GM13977 (cell line): ENCODE data around the gene YKT6.

Experiments
- DNase-seq: peaks from one replicate; pipeline ENCODE4 v3.0.0; 2012; ENCODE audit warnings: low spot score
- in situ Hi-C: fragments of 300-500 bp; cut with MboI; formaldehyde crosslinking; loops from one replicate; pipeline ENCODE4 v1.12.0; 2022; ENCODE audit warnings: low sequenced_read_pairs, low pct_unique_long_range_greater_than_20kb, mixed read lengths, inconsistent platforms; ENCODE audit not compliant: unreplicated experiment
- TF ChIP-seq, protein P1 (sequence below): IDR thresholded peaks from 2 replicates; pipeline ENCODE4 v1.5.1; 2012; ENCODE audit warnings: mild to moderate bottlenecking, control low read depth; ENCODE audit not compliant: insufficient read depth; ENCODE audit errors: extremely low read depth, missing control alignments

Gene YKT6

DNA sequence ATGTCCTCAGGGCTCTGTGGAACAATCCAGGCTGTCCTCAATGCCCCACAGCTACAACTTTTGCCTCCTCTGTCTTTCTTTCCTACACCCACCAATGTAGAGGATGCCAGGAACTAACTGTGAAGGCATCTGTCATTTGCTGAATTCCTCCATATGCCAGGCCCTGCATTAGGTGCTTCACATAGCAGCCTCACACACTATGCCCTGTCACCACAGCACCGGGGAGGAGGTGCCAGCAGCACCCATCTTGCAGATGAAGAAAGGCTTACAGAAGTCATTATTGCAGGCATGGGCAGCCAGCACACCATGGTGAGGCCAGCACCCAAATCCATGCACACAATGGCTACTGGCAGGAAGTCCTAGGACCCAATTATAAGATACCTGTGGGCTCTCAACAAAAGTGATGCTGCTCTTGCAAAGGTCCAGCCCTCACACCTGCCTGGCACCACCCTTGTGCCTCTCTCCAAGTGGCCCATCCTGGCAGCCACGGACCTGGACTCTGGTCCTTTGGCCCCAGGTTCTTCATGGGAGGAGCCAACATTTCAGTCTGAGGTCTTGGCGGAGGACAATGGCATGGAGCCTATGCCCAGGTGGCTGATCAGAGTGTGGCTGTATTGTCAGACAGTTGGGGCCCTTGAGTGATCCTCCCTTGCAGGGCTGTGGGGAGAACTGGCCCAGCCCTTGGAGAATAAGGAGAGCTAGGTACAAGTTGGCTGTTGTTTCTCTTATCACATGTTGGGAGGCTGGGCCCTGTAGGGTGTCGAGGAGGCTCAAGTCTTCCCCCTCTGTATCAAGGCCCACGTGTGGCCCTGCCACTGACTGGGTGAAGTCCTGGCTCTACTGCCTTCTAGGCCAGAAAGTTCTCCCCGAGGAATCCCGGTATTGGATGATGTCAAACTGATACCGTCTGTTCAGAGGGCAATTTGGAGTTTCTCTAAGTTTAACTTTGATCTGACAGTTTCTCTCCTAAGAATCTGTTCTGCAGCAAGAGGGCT is 45.3 kb upstream of the YKT6 start:
- in situ Hi-C loops = no loop called here
- TF ChIP-seq, protein P1, sequence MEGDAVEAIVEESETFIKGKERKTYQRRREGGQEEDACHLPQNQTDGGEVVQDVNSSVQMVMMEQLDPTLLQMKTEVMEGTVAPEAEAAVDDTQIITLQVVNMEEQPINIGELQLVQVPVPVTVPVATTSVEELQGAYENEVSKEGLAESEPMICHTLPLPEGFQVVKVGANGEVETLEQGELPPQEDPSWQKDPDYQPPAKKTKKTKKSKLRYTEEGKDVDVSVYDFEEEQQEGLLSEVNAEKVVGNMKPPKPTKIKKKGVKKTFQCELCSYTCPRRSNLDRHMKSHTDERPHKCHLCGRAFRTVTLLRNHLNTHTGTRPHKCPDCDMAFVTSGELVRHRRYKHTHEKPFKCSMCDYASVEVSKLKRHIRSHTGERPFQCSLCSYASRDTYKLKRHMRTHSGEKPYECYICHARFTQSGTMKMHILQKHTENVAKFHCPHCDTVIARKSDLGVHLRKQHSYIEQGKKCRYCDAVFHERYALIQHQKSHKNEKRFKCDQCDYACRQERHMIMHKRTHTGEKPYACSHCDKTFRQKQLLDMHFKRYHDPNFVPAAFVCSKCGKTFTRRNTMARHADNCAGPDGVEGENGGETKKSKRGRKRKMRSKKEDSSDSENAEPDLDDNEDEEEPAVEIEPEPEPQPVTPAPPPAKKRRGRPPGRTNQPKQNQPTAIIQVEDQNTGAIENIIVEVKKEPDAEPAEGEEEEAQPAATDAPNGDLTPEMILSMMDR = no peak
- no peak for DNase-seq

DNA sequence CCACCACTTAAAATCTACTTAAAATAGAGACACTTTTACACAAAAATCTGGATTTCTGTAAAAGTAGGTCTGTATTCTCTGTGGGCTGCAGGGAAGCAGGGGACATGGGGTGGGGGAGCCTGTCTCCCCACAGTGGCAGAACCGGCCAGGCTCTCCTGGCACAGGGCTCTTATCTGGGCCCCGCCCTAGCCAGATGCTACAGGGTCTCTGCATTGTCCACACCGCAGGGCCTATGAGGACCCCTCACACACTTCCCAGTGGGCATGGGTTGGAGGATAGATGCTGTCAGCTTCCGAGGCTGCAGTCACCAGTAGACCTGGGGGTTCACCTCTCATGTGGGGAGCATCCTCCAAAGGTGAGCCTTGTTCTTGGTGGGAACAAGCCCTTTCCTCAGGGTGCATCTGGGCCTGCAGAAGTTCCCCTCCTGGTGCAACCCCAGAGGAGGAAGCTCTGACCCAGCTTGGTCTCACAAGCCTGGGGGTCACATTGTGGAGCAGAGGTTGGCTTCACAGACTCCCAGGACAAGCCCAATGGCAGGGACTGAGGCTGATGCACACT is 44.2 kb upstream of the YKT6 start:
- no peak for DNase-seq
- in situ Hi-C loops = no loop called here
- TF ChIP-seq, protein P1 = no peak

DNA sequence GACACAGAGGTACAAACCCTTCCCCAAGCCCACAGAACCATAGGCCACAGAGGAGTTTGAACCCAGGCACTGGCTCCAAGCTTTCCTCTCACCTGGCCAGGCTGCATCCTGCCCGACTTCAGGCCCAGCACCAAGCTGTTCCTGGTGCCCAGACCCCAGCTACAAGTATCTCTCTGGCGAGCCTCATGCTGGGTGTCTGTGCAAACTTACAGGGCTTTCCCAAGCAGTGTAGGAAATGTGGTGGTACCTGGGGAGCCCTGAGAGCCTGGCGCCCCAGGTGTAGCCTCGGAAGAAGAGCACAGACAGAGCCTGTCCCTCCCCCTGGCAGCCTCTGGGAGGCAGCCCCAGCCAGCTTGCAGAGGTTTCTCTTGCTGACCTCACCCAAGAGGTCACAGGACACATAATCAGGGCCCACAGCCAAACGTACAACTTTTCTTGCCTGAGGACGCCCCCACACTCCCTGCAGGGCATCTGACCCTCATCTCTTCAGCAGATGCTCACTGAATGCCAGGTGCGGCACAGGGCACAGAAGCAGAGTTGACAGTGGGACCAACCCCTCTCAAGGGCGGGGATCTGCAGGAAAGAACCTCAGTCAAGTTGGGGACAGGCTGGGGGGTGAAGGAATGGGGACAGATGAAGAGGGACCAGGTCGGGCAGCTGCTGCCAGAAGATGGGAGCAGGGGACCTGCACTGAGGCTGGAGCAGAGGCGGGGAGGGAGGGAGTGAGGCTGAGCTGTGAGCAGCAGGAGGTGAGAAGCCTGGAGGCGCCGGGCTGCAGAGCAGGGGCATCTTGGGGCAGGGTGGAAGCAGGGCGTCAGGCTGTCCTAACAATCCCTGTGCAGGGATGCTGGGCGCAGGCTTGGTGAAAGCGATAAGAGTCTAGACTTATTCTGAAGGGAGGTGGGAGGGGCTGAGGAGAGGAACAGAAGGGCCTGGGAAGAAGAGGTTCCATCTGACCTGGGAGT is 43.4 kb upstream of the YKT6 start:
- in situ Hi-C loops = no loop called here
- DNase-seq = no peak
- TF ChIP-seq, protein P1 = no peak

DNA sequence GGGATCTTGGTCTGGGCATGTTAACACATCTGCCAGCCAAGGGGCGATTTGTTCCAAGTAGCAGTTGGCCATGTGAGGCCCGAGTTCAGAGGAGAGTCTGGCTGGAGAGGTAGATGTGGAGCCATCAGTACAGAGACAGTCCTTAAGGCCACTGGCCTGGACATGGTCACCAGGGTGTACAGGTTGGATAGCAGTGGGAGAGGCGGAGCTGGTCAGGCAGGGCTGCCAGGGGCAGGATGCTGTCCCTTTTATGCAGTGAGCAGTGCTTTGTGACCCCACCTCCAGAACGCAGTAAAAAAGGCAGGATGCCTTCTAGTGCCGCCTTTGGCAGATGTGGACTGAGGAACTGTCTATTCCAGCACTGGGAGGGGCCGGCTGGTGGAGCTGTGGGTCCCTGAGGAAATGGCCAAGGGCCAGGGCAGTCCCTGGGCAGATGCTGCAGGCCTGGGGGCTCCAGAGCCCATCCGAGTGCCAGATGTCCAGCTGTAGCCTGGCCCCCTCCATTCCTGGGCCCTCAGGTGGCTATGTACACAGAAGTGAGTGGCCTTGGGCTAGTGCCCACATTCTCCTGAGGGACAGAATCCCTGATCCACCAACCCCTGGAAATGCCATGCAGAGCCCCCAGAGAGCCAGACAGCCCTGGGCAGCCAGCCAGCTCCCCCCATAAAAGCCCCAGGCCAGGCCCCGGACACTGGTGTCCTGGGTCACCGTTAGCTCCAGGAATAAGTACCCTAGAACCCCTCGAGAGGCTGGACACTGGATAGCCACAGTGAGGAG is 42.5 kb upstream of the YKT6 start:
- in situ Hi-C loops = no loop called here
- DNase-seq = no peak
- TF ChIP-seq, protein P1 = no peak

DNA sequence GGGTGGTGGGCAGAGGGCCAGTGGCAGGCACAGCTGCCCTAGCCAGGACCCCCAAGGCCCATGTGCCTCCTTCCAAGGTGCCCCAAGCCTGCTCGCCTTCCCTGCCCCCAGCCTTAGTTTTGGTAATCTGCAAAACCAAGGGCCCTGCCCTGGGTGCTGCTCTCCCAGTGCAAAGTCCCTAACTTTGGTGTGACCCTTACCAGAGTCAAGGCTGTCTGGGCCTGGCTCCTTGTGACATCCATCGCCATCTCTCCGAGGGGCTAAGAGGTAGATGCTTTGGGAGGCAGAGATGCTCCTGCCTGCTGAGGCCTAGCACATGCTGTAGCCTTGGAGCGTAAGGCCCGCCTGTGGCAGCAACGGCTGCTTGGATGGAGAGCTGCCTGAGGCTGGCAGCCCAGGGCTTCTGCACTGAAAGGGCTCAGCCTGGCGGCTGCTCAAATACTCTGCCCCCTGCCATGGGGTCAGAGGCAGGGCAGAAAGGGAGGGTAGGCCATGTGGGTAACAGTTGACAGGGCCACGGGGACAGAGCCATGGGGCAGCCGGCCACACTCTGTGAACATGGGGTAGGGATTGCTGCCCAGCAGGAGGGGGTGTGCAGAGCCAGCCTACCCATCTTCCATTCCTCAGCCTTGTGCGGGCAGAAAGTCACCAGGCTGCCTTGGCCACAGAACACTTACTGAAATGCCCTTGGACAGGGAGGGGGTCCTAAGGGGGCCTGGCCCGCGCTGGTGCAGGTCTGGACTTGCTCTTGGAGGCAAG is 41.7 kb upstream of the YKT6 start:
- in situ Hi-C loops = no loop called here
- TF ChIP-seq, protein P1 = no peak
- no peak for DNase-seq
